HG02884 (cell line): ENCODE data around the gene ABHD12.
"Not testable (repeated sequence)": the region's sequence is repeated elsewhere in the genome, so short reads cannot be mapped to it uniquely, and the experiment has no call there.

Experiments used
- ATAC-seq: cut with Tn5 transposase; IDR thresholded peaks from one replicate; pipeline ENCODE4 v1.9.1; 2021; ENCODE audit warnings: mild to moderate bottlenecking, moderate library complexity; ENCODE audit not compliant: unreplicated experiment

The ABHD12 gene

GRCh38 chr20:25323496-25324246 is 67.0 kb downstream of the ABHD12 start:
- no peak for ATAC-seq

- no peak for ATAC-seq
Observed at GRCh38 chr20:25321991-25322390, 68.6 kb downstream of the ABHD12 start.

- ATAC-seq: no peak
Observed at GRCh38 chr20:25321262-25321831, 69.3 kb downstream of the ABHD12 start.

- ATAC-seq: no peak
Observed at GRCh38 chr20:25320035-25320800, 70.4 kb downstream of the ABHD12 start.

DNA sequence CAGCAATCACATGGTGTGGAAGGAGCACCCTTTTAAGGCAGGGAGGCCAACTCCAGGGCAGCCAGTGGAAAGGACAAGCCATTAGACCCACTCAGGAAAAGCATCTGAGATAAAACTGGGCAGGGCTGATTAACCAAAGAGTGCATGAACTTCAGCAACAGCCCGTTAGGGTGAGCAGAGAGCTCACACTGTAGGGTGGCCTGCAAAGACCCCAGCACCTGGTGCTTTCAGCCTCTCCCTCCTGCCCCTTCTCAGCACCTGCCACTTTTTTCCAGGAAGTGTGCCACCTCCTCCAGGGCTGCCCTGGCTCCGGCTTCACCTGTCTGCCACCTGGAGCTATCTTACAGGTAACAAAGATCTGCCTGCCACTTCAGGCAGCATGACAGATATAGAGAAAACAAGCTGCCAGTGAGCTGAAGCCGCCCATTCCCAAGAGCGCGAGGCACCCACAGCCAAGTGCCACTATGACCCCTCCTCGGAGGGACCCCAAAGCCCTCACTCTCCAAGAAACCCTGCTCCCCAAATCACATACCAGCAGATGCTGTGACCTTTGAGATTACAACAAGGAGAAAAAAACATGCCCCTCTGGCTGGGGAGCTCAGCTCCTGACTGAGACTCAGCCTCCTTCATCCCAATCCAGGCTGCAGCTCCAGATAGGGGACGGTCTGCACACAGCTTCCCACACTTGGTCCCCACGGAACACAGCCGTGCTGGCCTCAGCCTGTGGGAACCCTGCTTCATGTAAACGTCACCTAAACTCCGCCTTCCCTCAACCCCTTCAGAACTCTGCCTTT is 71.2 kb downstream of the ABHD12 start:
- peak; percentile 4 for ATAC-seq

DNA sequence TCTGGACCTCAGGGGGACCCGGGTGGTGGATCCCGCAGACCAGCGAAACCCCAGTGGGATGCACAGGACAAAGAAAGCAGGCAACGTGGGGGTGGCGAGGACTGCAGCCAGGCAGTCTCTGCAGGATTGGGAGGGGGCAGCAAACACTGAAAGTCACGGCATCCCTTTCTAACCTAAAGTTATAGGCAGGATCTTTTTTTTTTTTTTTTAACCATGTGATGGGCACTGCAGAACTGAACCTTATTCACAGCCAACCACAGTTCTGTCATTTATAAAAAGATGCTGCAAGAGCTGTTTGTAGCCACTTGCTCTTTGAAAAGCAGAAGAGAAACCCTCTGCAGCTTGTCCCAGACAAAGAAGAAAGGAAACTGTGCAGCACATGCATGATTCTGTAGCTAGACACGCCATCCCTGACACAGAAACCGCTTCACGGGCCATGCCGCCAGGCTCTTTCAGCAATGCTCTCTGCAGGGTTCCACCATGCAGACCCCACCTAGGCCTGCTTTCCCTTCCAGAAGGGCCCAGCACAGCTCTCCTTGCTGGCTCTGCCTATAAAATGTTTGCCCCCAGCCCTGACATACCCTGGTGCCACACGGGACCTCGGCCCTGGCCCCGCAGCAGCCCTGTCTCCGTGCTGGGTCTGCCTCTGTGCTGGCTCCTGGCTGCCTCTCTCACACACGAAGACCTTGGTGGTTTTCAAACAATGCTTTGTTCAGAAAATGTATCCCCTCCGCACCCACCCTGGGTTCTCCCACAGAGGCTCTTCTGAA is 72.0 kb downstream of the ABHD12 start:
- ATAC-seq: peak; percentile 92

DNA sequence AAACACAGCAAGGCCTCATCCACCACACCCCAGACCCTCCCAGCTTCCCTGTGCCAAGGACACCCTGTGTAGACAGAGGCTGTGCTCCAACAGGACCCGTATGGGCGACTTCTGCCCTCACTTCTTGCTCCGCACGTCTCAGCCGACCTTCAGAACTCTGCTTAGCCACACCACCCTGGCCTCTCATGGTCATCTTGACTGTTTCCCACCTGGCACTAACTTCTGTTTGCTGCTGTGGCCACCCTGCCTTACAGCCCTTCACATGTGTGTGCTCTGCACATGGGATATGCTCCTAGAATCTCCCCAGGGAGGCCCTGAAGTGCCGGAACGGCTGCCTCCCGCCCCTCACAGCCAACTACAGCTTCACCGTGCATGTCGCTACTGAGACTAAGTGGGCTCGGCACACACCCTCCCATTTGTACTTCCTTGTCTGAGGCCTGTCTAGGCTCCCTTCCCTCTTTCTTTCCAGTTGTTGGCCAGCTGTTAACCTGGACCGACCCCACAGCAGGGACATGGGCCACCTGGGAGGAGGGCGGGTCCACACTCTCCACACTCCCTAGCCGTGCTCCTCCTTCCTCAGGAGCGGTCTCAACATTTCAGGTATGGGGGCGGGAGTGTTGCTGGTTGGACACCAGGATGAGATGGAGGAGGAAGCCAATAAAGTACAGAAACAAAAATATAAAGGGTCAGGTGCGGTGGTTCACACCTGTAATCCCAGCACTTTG is 73.1 kb downstream of the ABHD12 start:
- no peak for ATAC-seq

DNA sequence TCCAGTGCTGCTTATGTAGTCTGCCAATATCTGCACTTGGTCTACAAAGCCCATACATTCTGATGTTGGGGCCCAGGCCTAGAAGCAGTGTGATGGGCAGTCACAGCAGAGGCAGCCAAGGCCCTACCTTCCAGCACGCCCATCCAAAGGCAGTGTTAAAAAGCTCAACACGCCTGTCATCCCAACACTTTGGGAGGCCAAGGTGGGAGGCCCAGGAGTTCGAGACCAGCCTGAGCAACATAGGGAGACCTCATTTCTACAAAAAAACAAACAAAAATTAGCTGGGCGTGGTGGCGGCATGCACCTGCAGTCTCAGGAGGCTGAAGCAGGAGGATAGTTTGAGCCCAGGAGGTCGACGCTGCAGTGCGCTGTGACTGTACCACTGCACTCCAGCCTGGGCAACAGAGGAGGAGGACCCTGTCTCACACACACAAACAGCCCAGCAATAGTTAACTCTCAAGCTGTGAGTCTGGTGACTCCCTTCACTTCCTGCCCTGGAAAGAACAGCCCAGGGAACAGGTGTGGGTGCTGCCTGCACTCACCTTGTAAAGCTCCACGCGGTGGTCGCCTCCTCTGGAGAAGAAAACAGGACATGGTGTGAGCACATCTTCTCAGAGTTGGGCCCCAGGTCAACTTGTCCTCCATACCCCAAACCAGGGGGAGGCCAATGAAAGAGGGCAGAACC is 74.0 kb downstream of the ABHD12 start:
- ATAC-seq: no peak

GRCh38 chr20:25315418-25316210 is 75.0 kb downstream of the ABHD12 start:
- ATAC-seq: no peak

DNA sequence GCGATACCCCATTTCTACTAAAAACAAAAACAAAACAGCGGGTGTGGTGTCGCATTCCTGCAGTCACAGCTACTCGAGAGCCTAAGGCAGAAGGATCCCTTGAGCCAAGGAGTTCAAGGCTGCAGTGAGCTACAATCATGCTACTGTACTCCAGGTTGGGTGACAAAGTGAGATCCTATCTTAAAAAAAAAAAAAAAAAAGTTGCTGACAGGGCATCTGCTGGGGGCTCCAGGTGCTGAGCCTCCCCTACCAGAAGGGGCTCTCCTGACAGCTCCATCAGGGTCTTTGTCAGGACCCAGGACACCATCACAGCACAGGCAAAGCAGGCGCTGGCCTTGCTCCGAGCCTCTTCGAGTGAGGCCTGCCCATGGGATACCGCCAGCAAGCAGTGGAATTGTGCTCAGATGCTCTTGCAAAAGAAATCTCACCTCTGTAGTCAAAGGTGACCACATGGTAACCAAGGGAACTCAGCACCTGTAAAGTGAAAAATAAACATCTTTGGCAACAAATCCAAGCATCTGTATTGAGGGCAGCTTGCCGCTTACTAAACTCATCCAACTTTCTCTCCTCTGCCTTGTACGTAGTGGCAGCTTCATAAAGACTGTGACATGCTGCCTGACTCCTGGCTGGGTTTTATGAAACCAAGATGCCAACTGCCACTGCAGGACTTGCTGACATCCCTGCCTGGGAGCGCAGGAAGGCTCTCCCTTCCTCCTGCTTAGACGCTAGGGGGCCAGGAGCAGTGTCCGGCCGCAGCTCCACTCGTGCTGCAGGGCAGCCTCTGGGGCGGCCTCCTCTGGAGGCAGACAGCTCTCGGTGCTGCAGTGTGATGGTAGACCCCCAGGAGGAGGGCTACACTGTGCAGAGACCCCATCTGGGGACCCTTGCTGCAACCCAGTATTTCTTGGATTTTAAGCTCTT is 75.9 kb downstream of the ABHD12 start:
- ATAC-seq: no peak

- no peak for ATAC-seq
Observed at GRCh38 chr20:25313593-25313992, 77.0 kb downstream of the ABHD12 start.

DNA sequence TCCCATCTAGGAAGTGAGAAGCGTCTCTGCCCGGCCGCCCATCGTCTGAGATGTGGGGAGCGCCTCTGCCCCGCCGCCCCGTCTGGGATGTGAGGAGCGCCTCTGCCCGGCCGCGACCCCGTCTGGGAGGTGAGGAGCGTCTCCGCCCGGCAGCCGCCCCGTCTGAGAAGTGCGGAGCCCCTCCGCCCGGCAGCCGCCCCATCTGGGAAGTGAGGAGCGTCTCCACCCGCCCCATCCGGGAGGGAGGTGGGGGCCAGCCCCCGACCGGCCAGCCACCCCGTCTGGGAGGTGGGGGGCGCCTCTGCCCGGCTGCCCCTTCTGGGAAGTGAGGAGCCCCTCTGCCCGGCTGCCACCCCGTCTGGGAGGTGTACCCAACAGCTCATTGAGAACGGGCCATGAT is 77.9 kb downstream of the ABHD12 start:
- ATAC-seq: not testable (repeated sequence)

GRCh38 chr20:25310921-25311728 is 79.5 kb downstream of the ABHD12 start:
- ATAC-seq: no peak

- peak; percentile 87 for ATAC-seq
Observed at GRCh38 chr20:25310268-25310920, 80.2 kb downstream of the ABHD12 start.

- ATAC-seq: no peak
Observed at GRCh38 chr20:25309395-25310267, 81.0 kb downstream of the ABHD12 start.
